NCI-H69 (cell line): ENCODE results near the gene INPP4B.

Experiments
- DNase-seq: peaks from one replicate; lab custom pipeline; 2025; lab: John Stamatoyannopoulos, UW

INPP4B gene

GRCh38 chr4:142129931-142130330, 716.2 kb downstream of the INPP4B start:
- DNase-seq = no peak

GRCh38 chr4:142129473-142129872, 716.6 kb downstream of the INPP4B start:
- no peak for DNase-seq

- DNase-seq = no peak
Observed at GRCh38 chr4:142128529-142128928, 717.6 kb downstream of the INPP4B start.

- peak; percentile 60 for DNase-seq
Observed at GRCh38 chr4:142126890-142127497, 719.1 kb downstream of the INPP4B start.

GRCh38 chr4:142124874-142125273, 721.2 kb downstream of the INPP4B start:
- no peak for DNase-seq

GRCh38 chr4:142121448-142122350, 724.4 kb downstream of the INPP4B start:
- DNase-seq = no peak

GRCh38 chr4:142120921-142121320, 725.2 kb downstream of the INPP4B start:
- DNase-seq = no peak

- DNase-seq = no peak
Observed at GRCh38 chr4:142112451-142112850, 733.6 kb downstream of the INPP4B start.

- no peak for DNase-seq
Observed at GRCh38 chr4:142110136-142110535, 736.0 kb downstream of the INPP4B start.

- DNase-seq = no peak
Observed at GRCh38 chr4:142104041-142104440, 742.1 kb downstream of the INPP4B start.

GRCh38 chr4:142101401-142101800, 744.7 kb downstream of the INPP4B start:
- DNase-seq = no peak

GRCh38 chr4:142100941-142101340, 745.2 kb downstream of the INPP4B start:
- DNase-seq = no peak

GRCh38 chr4:142098900-142099545, 747.1 kb downstream of the INPP4B start:
- no peak for DNase-seq

- DNase-seq = no peak
Observed at GRCh38 chr4:142098380-142098779, 747.7 kb downstream of the INPP4B start.

- no peak for DNase-seq
Observed at GRCh38 chr4:142097015-142097414, 749.1 kb downstream of the INPP4B start.

- DNase-seq = peak; percentile 89
Observed at GRCh38 chr4:142095886-142096605, 750.1 kb downstream of the INPP4B start.

- DNase-seq = peak; percentile 64
Observed at GRCh38 chr4:142092941-142093340, 753.2 kb downstream of the INPP4B start.

GRCh38 chr4:142091691-142092182, 754.4 kb downstream of the INPP4B start:
- no peak for DNase-seq

GRCh38 chr4:142091085-142091513, 755.0 kb downstream of the INPP4B start:
- no peak for DNase-seq

- DNase-seq = no peak
Observed at GRCh38 chr4:142088906-142089305, 757.2 kb downstream of the INPP4B start.

- DNase-seq = peak; percentile 74
Observed at GRCh38 chr4:142085513-142086292, 760.4 kb downstream of the INPP4B start.
